ENCODE results near the gene ADGRG6.

The ADGRG6 gene

GRCh38 chr6:142301651-142302391, at the start of gene ADGRG6:
TSS of gene ADGRG6 (plus strand) at chr6:142302007. CDS start at chr6:142302330, 323 bp downstream.
- TF ChIP-seq CTCF (IDR thresholded peaks at IDR 0.05; ENCODE audit: insufficient read depth, low read length, poor library complexity, severe bottlenecking): no peak
- Histone ChIP-seq H3K27me3 (replicated peaks; ENCODE audit: control insufficient read depth, insufficient read depth, low read length) (no peaks in the 10 kb centered on the region), H3K4me3 (replicated peaks; ENCODE audit: low read depth, low read length) (peak within 1 kb of the TSS; percentile 33), H3K36me3 (ENCODE audit: control insufficient read depth, insufficient read depth, low read length) (no peaks in the 10 kb centered on the region)
- DNase-seq (ENCODE audit: extremely low read depth, insufficient read length): peak; percentile 45

- no peak for TF ChIP-seq CTCF (IDR thresholded peaks at IDR 0.05; ENCODE audit: insufficient read depth, low read length, poor library complexity, severe bottlenecking)
- DNase-seq (ENCODE audit: extremely low read depth, insufficient read length): no peak
- Histone ChIP-seq H3K27me3 (replicated peaks; ENCODE audit: control insufficient read depth, insufficient read depth, low read length) (no peaks in the 10 kb centered on the region), H3K4me3 (replicated peaks; ENCODE audit: low read depth, low read length) (no peak overlapping the region), H3K36me3 (ENCODE audit: control insufficient read depth, insufficient read depth, low read length) (no peaks in the 10 kb centered on the region)
These were observed 47.3 kb upstream of the ADGRG6 start for GRCh38 chr6:142254513-142254912.

GRCh38 chr6:142255785-142256184, 46.0 kb upstream of the ADGRG6 start:
- no peak for DNase-seq (ENCODE audit: extremely low read depth, insufficient read length)
- Histone ChIP-seq H3K4me3 (replicated peaks; ENCODE audit: low read depth, low read length) (no peak overlapping the region), H3K27me3 (replicated peaks; ENCODE audit: control insufficient read depth, insufficient read depth, low read length) (no peaks in the 10 kb centered on the region), H3K36me3 (ENCODE audit: control insufficient read depth, insufficient read depth, low read length) (no peaks in the 10 kb centered on the region)
- TF ChIP-seq CTCF (IDR thresholded peaks at IDR 0.05; ENCODE audit: insufficient read depth, low read length, poor library complexity, severe bottlenecking): no peak

GRCh38 chr6:142258305-142258704, 43.5 kb upstream of the ADGRG6 start:
- TF ChIP-seq CTCF (IDR thresholded peaks at IDR 0.05; ENCODE audit: insufficient read depth, low read length, poor library complexity, severe bottlenecking): no peak

GRCh38 chr6:142258757-142259156, 43.0 kb upstream of the ADGRG6 start:
- no peak for DNase-seq (ENCODE audit: extremely low read depth, insufficient read length)
- no peaks in the 10 kb centered on the region for H3K36me3 ChIP-seq (ENCODE audit: control insufficient read depth, insufficient read depth, low read length)
- H3K27me3 ChIP-seq (replicated peaks; ENCODE audit: control insufficient read depth, insufficient read depth, low read length): no peaks in the 10 kb centered on the region
- H3K4me3 ChIP-seq (replicated peaks; ENCODE audit: low read depth, low read length): no peak overlapping the region
- no peak for TF ChIP-seq CTCF (IDR thresholded peaks at IDR 0.05; ENCODE audit: insufficient read depth, low read length, poor library complexity, severe bottlenecking)

More at GRCh38 chr6:142258305-142258704, 43.5 kb upstream of the ADGRG6 start:
- Histone ChIP-seq H3K4me3 (replicated peaks; ENCODE audit: low read depth, low read length) (no peak overlapping the region), H3K36me3 (ENCODE audit: control insufficient read depth, insufficient read depth, low read length) (no peaks in the 10 kb centered on the region), H3K27me3 (replicated peaks; ENCODE audit: control insufficient read depth, insufficient read depth, low read length) (no peaks in the 10 kb centered on the region)
- DNase-seq (ENCODE audit: extremely low read depth, insufficient read length): no peak

Data from GM06990 (cell line).